Neural cell (in vitro differentiated cells): Measurements from ENCODE around the gene ATP12A. TPM values are rescaled to one million over a fixed set of nuclear protein-coding genes. Genes with fewer than 3 reads are reported as not detected.

Experiments
- H2AFZ ChIP-seq: fragments of 200-600, 300-800 bp; sonication (generic), shearing (Covaris generic); 2 replicates; pipeline ENCODE4 v1.6.0; 2014; ENCODE audit warnings: low read depth, mild to moderate bottlenecking, antibody characterized with exemption, low read length, moderate library complexity
- H3F3A ChIP-seq: fragments of 200-600 bp; shearing (Covaris generic); 2 replicates; pipeline ENCODE4 v1.6.1; 2016; ENCODE audit warnings: mild to moderate bottlenecking, moderate library complexity, mixed read lengths, antibody characterized with exemption, low read length; ENCODE audit not compliant: insufficient read depth, poor library complexity, severe bottlenecking
- H3K27ac ChIP-seq: fragments of 200-600, 300-800 bp; sonication (generic), shearing (Covaris generic); 2 replicates; pipeline ENCODE4 v1.5.1; 2014; ENCODE audit warnings: mild to moderate bottlenecking, low read length, moderate library complexity
- H3K27me3 ChIP-seq: fragments of 300-800, 200-600 bp; sonication (generic), shearing (Covaris generic); 2 replicates; pipeline ENCODE4 v1.6.0; 2014; ENCODE audit warnings: mild to moderate bottlenecking, low read depth, low read length, moderate library complexity; ENCODE audit not compliant: insufficient read depth
- H3K36me3 ChIP-seq: fragments of 300-800, 200-600 bp; sonication (generic), shearing (Covaris generic); 2 replicates; pipeline ENCODE4 v1.5.1; 2014; ENCODE audit warnings: mild to moderate bottlenecking, antibody characterized with exemption, low read length, moderate library complexity; ENCODE audit not compliant: insufficient read depth
- H3K4me2 ChIP-seq: fragments of 300-800, 200-600 bp; sonication (generic), shearing (Covaris generic); 2 replicates; pipeline ENCODE4 v1.6.0; 2014; ENCODE audit warnings: mild to moderate bottlenecking, low read length
- H3K4me3 ChIP-seq: fragments of 300-800, 200-600 bp; sonication (generic), shearing (Covaris generic); 2 replicates; pipeline ENCODE4 v1.5.1; 2014; ENCODE audit warnings: mild to moderate bottlenecking, low read length, moderate library complexity
- H3K79me2 ChIP-seq: fragments of 200-600 bp; shearing (Covaris generic); replicated peaks from 2 replicates; pipeline ENCODE4 v1.6.0; 2014; ENCODE audit warnings: mild to moderate bottlenecking, low read length, moderate library complexity; ENCODE audit not compliant: insufficient read depth
- H3K9ac ChIP-seq: fragments of 300-800, 200-600 bp; sonication (generic), shearing (Covaris generic); 2 replicates; pipeline ENCODE4 v1.6.1; 2016; ENCODE audit warnings: mild to moderate bottlenecking, low read length, mixed read lengths
- H3K9me2 ChIP-seq: fragments of 200-600 bp; shearing (Covaris generic); 2 replicates; pipeline ENCODE4 v1.6.1; 2016; ENCODE audit warnings: mild to moderate bottlenecking, low read length, mixed read lengths; ENCODE audit not compliant: insufficient read depth
- H3K9me3 ChIP-seq: fragments of 200-600, 300-800 bp; sonication (generic), shearing (Covaris generic); 2 replicates; pipeline ENCODE4 v1.6.1; 2016; ENCODE audit warnings: mild to moderate bottlenecking, mixed run types, low read length, moderate library complexity, mixed read lengths
- H4K20me1 ChIP-seq: fragments of 200-600 bp; shearing (Covaris generic); 2 replicates; pipeline ENCODE4 v1.6.1; 2016; ENCODE audit warnings: mild to moderate bottlenecking, mixed run types; ENCODE audit not compliant: insufficient read depth
- EP300 ChIP-seq: fragments of 450-650 bp; conservative IDR thresholded peaks from 2 replicates; pipeline ENCODE4 v1.6.1; 2014; ENCODE audit warnings: antibody characterized with exemption, mild to moderate bottlenecking, moderate library complexity; ENCODE audit not compliant: poor library complexity, severe bottlenecking
- EZH2 ChIP-seq: fragments of 200-600, 300-800 bp; shearing (Covaris generic), sonication (generic); IDR thresholded peaks from 2 replicates; pipeline ENCODE4 v1.6.1; 2014; ENCODE audit warnings: antibody characterized with exemption, low read length, borderline replicate concordance, mild to moderate bottlenecking; ENCODE audit not compliant: insufficient read depth, poor library complexity, severe bottlenecking
- MXI1 ChIP-seq: fragments of 450-650 bp; conservative IDR thresholded peaks from 2 replicates; pipeline ENCODE4 v1.6.1; 2014; ENCODE audit warnings: antibody characterized with exemption, mild to moderate bottlenecking; ENCODE audit not compliant: poor library complexity, severe bottlenecking
- POLR2AphosphoS5 ChIP-seq: IDR thresholded peaks from 2 replicates; pipeline ENCODE4 v1.6.1; 2012
- RAD21 ChIP-seq: fragments of 450-650 bp; conservative IDR thresholded peaks from 2 replicates; pipeline ENCODE4 v1.6.1; 2014; ENCODE audit warnings: antibody characterized with exemption, mild to moderate bottlenecking, moderate library complexity
- SMC3 ChIP-seq: fragments of 450-650 bp; conservative IDR thresholded peaks from 2 replicates; pipeline ENCODE4 v1.6.1; 2014; ENCODE audit warnings: antibody characterized with exemption, mild to moderate bottlenecking, moderate library complexity; ENCODE audit not compliant: poor library complexity
- TAF1 ChIP-seq: IDR thresholded peaks from 2 replicates; pipeline ENCODE4 v1.6.1; 2012; ENCODE audit warnings: low read depth
- polyA plus RNA-seq: library from polyadenylated mRNA; depleted of rRNA; stranded (reverse); fragments of >200 nt; gene quantifications from 2 replicates; pipeline ENCODE4 v1.2.3, GENCODE V29; 2014
- TF ChIP-seq, protein P1 (sequence below): fragments of 450-650 bp; IDR thresholded peaks from 2 replicates; pipeline ENCODE4 v1.5.1; 2014; ENCODE audit warnings: antibody characterized with exemption, mild to moderate bottlenecking, moderate library complexity; ENCODE audit not compliant: poor library complexity, severe bottlenecking
- TF ChIP-seq, protein P2 (sequence below): IDR thresholded peaks from 2 replicates; pipeline ENCODE4 v1.6.1; 2012; ENCODE audit warnings: borderline replicate concordance

ATP12A gene
- polyA plus RNA-seq, 1 donor from 2014 or later: not detected

- H2AFZ ChIP-seq: no peak overlapping the region
- no peak overlapping the region for H3K4me3 ChIP-seq
- H3K4me2 ChIP-seq: no peak overlapping the region
- H3K79me2 ChIP-seq: no peaks in the 10 kb centered on the region
- TF ChIP-seq EP300 (no peak), MXI1 (no peak), POLR2AphosphoS5 (no peak), SMC3 (no peak), EZH2 (no peak), TAF1 (no peak), RAD21 (no peak)
- TF ChIP-seq, protein P1, sequence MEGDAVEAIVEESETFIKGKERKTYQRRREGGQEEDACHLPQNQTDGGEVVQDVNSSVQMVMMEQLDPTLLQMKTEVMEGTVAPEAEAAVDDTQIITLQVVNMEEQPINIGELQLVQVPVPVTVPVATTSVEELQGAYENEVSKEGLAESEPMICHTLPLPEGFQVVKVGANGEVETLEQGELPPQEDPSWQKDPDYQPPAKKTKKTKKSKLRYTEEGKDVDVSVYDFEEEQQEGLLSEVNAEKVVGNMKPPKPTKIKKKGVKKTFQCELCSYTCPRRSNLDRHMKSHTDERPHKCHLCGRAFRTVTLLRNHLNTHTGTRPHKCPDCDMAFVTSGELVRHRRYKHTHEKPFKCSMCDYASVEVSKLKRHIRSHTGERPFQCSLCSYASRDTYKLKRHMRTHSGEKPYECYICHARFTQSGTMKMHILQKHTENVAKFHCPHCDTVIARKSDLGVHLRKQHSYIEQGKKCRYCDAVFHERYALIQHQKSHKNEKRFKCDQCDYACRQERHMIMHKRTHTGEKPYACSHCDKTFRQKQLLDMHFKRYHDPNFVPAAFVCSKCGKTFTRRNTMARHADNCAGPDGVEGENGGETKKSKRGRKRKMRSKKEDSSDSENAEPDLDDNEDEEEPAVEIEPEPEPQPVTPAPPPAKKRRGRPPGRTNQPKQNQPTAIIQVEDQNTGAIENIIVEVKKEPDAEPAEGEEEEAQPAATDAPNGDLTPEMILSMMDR: no peak
- TF ChIP-seq, protein P2, sequence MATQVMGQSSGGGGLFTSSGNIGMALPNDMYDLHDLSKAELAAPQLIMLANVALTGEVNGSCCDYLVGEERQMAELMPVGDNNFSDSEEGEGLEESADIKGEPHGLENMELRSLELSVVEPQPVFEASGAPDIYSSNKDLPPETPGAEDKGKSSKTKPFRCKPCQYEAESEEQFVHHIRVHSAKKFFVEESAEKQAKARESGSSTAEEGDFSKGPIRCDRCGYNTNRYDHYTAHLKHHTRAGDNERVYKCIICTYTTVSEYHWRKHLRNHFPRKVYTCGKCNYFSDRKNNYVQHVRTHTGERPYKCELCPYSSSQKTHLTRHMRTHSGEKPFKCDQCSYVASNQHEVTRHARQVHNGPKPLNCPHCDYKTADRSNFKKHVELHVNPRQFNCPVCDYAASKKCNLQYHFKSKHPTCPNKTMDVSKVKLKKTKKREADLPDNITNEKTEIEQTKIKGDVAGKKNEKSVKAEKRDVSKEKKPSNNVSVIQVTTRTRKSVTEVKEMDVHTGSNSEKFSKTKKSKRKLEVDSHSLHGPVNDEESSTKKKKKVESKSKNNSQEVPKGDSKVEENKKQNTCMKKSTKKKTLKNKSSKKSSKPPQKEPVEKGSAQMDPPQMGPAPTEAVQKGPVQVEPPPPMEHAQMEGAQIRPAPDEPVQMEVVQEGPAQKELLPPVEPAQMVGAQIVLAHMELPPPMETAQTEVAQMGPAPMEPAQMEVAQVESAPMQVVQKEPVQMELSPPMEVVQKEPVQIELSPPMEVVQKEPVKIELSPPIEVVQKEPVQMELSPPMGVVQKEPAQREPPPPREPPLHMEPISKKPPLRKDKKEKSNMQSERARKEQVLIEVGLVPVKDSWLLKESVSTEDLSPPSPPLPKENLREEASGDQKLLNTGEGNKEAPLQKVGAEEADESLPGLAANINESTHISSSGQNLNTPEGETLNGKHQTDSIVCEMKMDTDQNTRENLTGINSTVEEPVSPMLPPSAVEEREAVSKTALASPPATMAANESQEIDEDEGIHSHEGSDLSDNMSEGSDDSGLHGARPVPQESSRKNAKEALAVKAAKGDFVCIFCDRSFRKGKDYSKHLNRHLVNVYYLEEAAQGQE: no peak
- H3K27ac ChIP-seq: no peak overlapping the region
- no peak overlapping the region for H3K9ac ChIP-seq
- no peaks in the 10 kb centered on the region for H4K20me1 ChIP-seq
- H3K36me3 ChIP-seq: no peaks in the 10 kb centered on the region
- H3F3A ChIP-seq: no peaks in the 10 kb centered on the region
- no peaks in the 10 kb centered on the region for H3K9me2 ChIP-seq
- H3K27me3 ChIP-seq: no peaks in the 10 kb centered on the region
- H3K9me3 ChIP-seq: no peaks in the 10 kb centered on the region
These were observed 20.3 kb downstream of the ATP12A start for GRCh38 chr13:24700539-24700938.

DNA sequence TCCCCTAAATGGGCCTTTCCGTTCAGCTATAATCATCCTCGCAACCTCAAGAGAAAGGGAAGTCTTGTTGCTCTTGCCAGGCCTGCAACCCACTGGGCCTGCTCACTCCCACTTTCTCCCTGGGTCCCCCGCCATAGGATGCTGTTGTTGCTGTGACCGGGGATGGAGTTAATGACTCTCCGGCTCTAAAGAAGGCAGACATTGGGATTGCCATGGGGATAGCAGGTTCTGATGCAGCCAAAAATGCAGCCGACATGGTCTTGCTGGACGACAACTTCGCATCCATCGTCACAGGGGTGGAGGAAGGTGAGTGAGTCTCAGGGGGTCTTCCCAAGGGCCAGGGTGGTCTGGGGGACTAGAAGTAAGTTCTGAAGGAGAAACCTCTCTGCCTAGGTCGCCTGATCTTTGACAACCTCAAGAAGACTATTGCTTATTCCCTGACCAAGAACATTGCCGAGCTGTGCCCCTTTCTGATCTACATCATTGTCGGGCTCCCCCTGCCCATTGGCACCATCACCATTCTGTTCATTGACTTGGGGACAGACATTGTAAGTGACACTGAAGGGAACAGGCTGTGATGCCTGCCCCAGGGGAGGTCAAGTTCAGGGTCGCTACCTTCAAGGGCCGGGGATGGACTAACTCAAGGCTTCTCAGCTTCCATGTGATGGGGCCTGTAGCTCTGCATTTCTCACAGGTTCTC is 26.8 kb downstream of the ATP12A start:
- no peak for TF ChIP-seq TAF1
- TF ChIP-seq, protein P1: no peak
- TF ChIP-seq SMC3: no peak
- TF ChIP-seq POLR2AphosphoS5: no peak
- TF ChIP-seq EZH2: no peak
- no peak for TF ChIP-seq MXI1
- TF ChIP-seq RAD21: no peak
- no peak for TF ChIP-seq EP300
- TF ChIP-seq, protein P2: no peak
- no peaks in the 10 kb centered on the region for H3K79me2 ChIP-seq
- no peaks in the 10 kb centered on the region for H4K20me1 ChIP-seq
- H3K27me3 ChIP-seq: no peaks in the 10 kb centered on the region
- no peaks in the 10 kb centered on the region for H3K9me2 ChIP-seq
- H3K4me2 ChIP-seq: no peak overlapping the region
- no peak overlapping the region for H2AFZ ChIP-seq
- H3K36me3 ChIP-seq: no peaks in the 10 kb centered on the region
- no peaks in the 10 kb centered on the region for H3K9me3 ChIP-seq
- H3K27ac ChIP-seq: no peak overlapping the region
- no peak overlapping the region for H3K9ac ChIP-seq
- H3F3A ChIP-seq: no peaks in the 10 kb centered on the region
- H3K4me3 ChIP-seq: no peak overlapping the region
